Measurements from ENCODE around the gene TRAPPC3L.

- TF ChIP-seq CTCF (IDR thresholded peaks at IDR 0.05), result no peak
- no peak for TF ChIP-seq POLR2AphosphoS5 (IDR thresholded peaks at IDR 0.05)
These were observed 22.6 kb upstream of the TRAPPC3L start for GRCh38 chr6:116568111-116568510.

Data from breast epithelium (tissue), 3 donors.